Mesangial cell (primary cell): ENCODE results near the gene SPARC. TPM values are rescaled to one million over a fixed set of nuclear protein-coding genes. Genes with fewer than 3 reads are reported as not detected.

Experiments used
- total RNA-seq: library from RNA; depleted of rRNA; stranded (reverse); fragments of >200 nt; gene quantifications from 2 replicates; pipeline ENCODE4 v1.2.3, GENCODE V29; 2015

The SPARC gene
- 980 and 2,047 TPM in 2 replicates for total RNA-seq

DNA sequence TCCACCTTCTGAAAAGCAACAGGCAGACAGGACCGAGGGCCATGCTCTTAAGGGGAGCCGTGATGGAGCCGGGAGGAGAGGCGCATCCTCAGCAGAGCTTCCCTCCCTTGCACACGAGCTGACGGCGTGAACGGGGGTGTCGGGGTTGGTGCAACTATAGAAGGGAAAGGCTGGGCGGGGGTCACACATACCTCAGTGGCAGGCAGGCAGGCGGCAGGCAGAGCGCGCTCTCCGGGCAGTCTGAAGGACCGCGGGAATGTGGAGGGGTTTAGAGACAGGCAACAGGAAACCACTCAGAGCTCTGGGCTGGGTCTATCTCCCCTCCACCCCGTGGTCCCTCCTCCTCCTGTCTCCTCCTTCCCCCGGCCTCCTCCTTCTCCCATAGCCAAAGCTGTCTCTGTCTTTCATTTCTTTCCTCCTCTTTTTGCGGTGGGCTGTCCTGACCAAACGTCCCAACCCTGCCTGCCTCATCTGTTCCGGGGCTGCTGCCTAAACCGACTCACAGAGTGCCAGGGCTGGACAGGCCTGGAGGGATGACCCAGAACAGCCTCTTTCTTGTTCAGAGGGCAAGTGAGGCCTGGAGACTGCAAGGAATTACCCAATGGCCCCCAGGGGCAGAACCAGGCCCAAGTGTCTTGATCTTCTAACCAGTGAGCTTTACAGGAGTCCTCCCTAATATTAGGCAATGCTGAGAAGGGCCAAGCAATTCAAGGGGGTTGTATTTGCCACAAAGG, at the start of gene SPARC:
SPARC (minus strand) TSS at position 242 of the 734 bp plus-strand sequence. CDS start 10,727 bp downstream, outside the sequence.

Other genes starting within 250 kb of the SPARC start
- gene SLC36A1, start 239.3 kb downstream of the SPARC start, total RNA-seq, result 7.8 and 8.6 TPM in 2 replicates
- 0.13 and 0.16 TPM in 2 replicates for gene FAT2, start 95.6 kb downstream of the SPARC start, total RNA-seq
- gene ATOX1, start 71.7 kb upstream of the SPARC start, total RNA-seq, result 271 and 289 TPM in 2 replicates
- 61.7 and 137 TPM in 2 replicates for gene G3BP1, start 85.0 kb upstream of the SPARC start, total RNA-seq
- gene GLRA1, start 237.9 kb upstream of the SPARC start, total RNA-seq, result not detected in 2 replicates